ENCODE measurements around the gene NTNG1.

DNA sequence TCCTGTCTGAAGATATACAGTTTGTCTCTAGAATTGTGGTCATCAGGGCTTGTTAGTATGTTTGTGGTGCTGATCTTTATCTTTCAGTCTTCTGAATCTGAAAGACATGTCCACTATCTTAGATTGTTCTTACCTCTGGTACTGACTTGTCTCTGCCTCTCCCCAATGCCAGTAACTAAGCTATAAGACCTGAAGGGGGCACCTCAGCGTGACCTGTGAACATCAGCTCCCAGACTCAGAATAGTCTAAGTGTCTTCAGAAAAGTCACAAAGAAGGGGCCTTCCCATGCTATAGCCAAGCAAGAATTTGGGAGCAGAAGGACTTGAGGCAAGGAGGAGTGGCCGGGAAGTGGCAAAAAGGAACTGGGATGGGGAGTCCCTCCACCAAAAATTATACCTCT lies 178.1 kb downstream of the NTNG1 start:
- TF ChIP-seq, protein P1, sequence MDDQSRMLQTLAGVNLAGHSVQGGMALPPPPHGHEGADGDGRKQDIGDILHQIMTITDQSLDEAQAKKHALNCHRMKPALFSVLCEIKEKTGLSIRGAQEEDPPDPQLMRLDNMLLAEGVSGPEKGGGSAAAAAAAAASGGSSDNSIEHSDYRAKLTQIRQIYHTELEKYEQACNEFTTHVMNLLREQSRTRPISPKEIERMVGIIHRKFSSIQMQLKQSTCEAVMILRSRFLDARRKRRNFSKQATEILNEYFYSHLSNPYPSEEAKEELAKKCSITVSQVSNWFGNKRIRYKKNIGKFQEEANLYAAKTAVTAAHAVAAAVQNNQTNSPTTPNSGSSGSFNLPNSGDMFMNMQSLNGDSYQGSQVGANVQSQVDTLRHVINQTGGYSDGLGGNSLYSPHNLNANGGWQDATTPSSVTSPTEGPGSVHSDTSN (IDR thresholded peaks at IDR 0.05; ENCODE audit: insufficient replicate concordance, low read depth, low read length): no peak
- TF ChIP-seq EGR1 (IDR thresholded peaks at IDR 0.05; ENCODE audit: borderline replicate concordance in 1 of 2, low read depth in 2 of 2, low read length in 2 of 2) (no peak), BMI1 (IDR thresholded peaks at IDR 0.05; ENCODE audit: borderline replicate concordance) (no peak), POLR2AphosphoS5 (IDR thresholded peaks at IDR 0.05; ENCODE audit: low read length) (no peak), CEBPB (IDR thresholded peaks at IDR 0.05; ENCODE audit: borderline replicate concordance in 1 of 2, low read depth in 2 of 2, low read length in 2 of 2) (no peak)
